Loucy (cell line): ENCODE measurements around the gene EDAR.

Source experiments
- EZH2phosphoT487 ChIP-seq: fragments of 200-600 bp; IDR thresholded peaks from 2 replicates; pipeline ENCODE4 v1.6.1; 2018; ENCODE audit warnings: antibody characterized with exemption, mild to moderate bottlenecking, moderate library complexity, borderline replicate concordance
- TF ChIP-seq, protein P1 (sequence below): fragments of 200-600 bp; sonication (generic); conservative IDR thresholded peaks from 2 replicates; pipeline ENCODE4 v1.5.1; 2014; ENCODE audit warnings: mild to moderate bottlenecking, antibody characterized with exemption, low read length

DNA sequence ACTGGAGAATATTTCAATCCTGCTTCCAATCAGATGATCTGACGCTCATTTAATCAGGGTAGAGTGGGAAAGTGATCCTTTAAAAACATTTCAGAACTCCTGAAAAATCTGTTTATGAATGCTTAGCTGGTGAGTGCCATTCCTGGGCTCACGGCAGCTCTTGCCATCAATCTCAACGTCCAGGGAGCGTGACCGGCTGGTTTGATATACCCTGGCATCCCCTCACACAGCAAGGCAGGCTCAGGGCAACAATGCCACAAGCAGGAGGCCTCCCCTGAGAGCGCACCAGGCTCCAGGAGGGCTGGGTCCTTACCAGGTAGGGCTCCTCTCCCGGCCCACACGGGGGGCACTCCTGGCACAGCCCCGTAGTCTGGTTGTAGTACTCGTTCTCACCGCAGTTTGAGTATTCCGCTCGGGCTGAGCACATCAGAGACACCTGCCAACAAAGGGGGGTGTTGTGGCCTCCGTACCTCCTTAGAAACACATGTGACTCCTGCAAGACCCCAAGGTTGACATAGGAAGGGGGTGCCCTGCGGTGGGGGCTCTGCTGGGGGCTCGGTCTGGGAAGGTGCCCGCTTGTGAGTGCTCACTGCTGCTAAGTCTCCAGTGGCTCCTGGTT is 59.1 kb downstream of the EDAR start:
- TF ChIP-seq, protein P1, sequence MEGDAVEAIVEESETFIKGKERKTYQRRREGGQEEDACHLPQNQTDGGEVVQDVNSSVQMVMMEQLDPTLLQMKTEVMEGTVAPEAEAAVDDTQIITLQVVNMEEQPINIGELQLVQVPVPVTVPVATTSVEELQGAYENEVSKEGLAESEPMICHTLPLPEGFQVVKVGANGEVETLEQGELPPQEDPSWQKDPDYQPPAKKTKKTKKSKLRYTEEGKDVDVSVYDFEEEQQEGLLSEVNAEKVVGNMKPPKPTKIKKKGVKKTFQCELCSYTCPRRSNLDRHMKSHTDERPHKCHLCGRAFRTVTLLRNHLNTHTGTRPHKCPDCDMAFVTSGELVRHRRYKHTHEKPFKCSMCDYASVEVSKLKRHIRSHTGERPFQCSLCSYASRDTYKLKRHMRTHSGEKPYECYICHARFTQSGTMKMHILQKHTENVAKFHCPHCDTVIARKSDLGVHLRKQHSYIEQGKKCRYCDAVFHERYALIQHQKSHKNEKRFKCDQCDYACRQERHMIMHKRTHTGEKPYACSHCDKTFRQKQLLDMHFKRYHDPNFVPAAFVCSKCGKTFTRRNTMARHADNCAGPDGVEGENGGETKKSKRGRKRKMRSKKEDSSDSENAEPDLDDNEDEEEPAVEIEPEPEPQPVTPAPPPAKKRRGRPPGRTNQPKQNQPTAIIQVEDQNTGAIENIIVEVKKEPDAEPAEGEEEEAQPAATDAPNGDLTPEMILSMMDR = no peak
- TF ChIP-seq EZH2phosphoT487 = no peak
